ENCODE results near the gene DUSP9.
"Not testable (repeated sequence)": the region's sequence is repeated elsewhere in the genome, so short reads cannot be mapped to it uniquely, and the experiment has no call there.

Gene DUSP9

GRCh38 chrX:153646620-153647373 is at the start of gene DUSP9:
DUSP9 (plus strand) TSS chrX:153647203; CDS start chrX:153647954, 751 bp downstream.
- DNase-seq = no peak

DNA sequence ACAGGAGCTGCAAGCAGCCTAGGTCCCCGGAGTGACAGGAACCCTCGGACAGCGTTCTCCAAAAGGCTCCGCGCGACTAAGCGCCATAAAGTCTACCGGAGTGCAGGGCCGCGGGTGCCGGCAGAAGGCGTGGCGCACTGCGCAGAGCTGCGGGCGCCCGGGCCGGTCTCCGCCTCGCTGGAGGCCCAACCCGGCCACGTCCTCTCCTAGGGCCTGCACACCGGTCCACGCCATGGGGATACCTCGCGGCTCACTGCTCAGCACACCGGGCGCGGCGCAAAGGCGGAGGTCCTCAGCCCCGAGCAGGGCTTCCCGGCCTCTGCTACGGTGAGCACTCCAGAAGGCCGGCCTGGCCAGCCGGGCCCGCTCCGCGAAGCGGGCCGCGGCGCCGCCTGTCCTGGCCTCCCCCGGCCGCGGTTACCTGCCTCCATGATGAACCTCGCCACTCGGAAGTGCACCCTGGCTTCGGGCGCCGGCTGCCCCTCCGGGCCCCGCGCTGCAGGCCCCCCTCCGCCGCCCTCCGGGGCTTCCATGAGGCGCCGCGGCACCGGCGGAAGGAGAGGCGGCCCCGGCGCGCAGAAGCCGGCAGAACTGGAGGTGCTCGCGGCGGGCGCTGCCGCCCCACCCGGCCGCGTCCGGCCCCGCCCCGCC is 48.3 kb upstream of the DUSP9 start, which contains the start of gene CCNQ:
Gene CCNQ (minus strand): TSS at position 599 of the 651 bp plus-strand sequence. CDS start 66 bp downstream, at position 533.
- peak; percentile 6 for DNase-seq

DNA sequence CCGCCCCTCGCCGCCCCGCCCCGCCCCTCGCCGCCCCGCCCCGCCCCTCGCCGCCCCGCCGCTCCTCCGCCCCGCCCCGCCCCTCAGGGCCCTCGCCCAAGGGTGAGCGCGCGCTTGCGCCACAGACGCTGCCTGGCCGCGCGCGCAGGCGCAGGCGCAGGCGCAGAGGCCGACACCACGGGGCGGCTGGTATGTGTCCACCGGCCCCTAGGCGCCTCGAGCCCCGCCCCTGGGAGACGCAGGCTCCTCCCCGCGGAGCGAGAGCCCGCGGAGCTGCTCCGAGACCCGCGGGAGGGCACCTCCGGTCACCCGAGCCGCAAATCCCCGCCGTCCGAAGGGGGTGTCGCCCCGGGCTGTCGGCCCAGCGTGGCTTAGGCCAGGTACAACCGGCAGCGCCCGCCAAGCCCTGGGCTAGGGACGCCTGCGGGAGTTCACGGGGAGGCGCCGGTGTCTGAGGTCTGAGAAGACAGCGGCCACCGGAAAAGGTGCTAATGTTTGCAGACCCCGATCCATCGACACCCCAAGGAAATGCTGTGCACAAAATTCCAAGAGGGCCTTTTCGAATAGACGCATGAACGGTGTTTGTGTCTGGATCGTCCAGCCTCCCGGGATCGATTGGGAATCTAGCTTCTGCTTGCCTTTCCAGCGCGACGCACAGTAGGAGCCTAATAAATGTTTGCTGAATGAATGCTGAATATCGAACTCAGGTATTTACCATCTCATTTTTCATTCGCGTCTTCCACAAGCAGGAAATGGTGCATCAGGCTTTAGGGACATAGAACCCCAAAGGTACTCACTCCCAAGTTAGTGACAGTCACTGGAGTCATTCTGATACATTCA is 47.6 kb upstream of the DUSP9 start:
- peak; percentile 87 for DNase-seq

- no peak for DNase-seq
These were observed 47.0 kb upstream of the DUSP9 start for GRCh38 chrX:153600032-153600373.

DNA sequence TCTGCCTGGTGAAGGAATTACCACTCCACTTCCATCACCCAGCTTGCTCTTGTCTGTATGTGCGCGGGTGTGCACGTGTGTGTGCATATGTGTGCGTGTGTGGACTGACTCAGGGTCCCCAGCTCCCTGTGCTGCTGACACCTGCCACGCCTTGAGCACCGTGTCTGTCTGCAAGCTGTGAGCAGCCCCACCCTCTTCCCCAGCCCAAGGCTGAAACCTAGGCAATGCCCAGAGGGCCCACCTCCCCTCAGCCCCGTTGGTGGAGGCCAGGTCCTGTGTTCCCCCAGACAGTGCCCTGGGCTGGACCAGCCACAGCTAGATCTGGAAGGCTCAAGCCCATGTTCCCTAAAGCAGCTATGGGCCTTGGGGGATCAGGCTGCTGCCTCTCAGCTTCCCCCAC is 46.1 kb upstream of the DUSP9 start:
- no peak for DNase-seq

GRCh38 chrX:153601511-153602110 is 45.4 kb upstream of the DUSP9 start:
- no peak for DNase-seq

DNA sequence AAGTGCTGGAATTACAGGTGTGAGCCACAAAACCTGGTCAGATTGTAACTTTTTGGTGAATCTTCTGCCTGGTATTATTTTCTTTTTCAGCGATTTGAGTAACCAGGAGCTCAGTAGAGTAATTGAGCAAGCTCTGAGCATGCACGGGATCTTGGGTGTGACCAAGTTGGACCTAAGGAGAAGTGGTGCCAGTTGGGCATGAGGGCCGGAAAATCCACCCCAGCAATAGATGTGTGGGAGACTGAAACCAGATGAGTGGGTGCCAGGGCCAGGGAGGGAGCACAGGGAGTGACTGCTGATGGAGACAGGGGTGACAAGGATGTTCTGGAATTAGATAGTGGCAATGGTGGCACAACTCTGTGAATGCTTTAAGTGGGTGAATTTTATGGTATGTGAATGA is 44.4 kb upstream of the DUSP9 start:
- DNase-seq = no peak

DNA sequence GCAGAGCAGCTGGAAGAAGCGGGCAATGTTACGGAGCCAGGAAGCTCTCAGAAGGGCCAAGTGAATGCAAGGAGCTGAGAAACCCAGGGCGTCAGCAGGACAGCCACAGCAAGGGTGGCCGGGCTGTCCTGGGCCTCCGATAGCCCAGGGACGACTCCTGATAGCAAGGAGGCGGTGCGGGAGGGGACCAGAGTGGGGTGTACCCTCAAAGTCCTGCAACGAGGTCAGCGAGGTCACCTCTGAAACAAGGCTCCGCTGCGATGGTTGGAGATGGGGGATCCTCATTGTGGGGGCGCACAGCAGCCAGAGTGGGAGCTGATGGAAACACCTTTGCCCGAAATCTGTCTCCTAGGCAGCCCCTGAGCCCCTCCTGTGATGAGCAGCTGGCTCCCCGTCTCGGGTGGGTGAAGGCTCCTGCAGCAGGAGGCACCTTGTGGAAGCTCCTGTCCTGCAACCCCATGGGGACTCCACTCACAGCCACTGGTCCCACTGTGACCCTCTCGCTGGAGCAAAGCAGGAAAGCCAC is 43.8 kb upstream of the DUSP9 start:
- DNase-seq = no peak

GRCh38 chrX:153604666-153605380 is 42.2 kb upstream of the DUSP9 start:
- not testable (repeated sequence) for DNase-seq

GRCh38 chrX:153606503-153606902 is 40.5 kb upstream of the DUSP9 start:
- no peak for DNase-seq

DNA sequence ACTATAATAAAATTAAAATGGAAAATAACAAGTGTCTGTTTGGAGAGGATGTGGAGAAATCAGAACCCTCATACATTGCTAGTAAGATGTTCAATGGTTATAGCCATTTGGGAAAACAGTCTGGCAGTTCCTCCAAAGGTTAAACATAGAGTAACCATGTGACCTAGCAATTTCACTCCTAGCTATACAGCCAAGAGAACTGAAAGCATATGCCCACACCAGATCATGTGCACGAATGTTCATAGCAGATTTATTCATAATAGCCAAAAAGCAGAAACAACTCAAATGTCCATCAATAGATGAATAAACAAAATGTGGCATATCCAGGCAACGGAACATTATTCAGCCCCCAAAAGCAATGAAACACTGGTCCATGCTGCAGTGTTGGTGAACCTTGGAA is 38.6 kb upstream of the DUSP9 start:
- no peak for DNase-seq

GRCh38 chrX:153608806-153609205 is 38.2 kb upstream of the DUSP9 start:
- DNase-seq = no peak

DNA sequence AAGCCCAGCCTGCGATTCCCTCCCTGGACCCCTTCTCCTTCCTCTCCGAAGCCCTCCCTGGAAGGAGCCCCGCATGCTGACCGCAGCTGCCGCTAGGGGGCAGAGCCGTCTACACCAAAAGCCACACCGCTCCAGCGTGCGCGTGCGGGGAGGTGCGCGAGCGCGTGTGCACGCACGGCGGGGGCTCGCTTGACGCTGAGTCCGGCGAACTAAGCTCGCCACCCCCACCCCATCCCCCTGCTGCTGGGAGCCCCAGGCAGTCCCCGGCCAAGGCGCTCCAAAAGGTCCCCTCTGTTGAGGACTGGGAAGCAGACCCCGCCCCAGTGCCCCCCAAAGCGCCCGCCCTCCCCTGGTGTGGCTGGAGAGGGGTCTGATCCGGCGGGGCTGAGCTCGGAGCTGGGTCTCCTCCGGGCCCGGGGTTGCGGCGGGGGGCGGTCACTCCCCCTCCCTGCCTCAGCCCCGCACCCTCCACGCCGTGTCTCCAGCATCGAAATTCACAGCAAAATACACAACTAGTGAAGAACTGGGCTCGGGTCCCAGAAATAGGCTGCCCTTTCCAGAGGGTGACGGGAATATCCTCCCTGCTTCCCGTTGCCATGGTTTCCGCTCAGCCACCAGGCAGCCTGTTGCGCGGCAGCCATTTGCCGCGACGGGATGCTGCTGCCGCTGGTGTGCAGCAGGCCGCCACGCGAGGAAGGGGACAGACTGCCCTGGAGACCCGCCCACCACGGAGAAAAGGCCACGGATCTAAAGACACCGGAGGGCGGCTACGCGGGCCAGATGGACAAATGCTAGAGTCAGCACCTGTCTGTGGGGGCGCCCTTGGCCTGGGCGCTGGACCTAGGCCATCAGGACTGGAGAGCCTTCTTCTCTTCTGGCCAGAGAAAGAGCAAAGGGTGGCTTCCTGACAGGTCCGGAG is 36.8 kb upstream of the DUSP9 start:
- DNase-seq = peak; percentile 75

- no peak for DNase-seq
These were observed 36.2 kb upstream of the DUSP9 start for GRCh38 chrX:153610836-153611213.

DNA sequence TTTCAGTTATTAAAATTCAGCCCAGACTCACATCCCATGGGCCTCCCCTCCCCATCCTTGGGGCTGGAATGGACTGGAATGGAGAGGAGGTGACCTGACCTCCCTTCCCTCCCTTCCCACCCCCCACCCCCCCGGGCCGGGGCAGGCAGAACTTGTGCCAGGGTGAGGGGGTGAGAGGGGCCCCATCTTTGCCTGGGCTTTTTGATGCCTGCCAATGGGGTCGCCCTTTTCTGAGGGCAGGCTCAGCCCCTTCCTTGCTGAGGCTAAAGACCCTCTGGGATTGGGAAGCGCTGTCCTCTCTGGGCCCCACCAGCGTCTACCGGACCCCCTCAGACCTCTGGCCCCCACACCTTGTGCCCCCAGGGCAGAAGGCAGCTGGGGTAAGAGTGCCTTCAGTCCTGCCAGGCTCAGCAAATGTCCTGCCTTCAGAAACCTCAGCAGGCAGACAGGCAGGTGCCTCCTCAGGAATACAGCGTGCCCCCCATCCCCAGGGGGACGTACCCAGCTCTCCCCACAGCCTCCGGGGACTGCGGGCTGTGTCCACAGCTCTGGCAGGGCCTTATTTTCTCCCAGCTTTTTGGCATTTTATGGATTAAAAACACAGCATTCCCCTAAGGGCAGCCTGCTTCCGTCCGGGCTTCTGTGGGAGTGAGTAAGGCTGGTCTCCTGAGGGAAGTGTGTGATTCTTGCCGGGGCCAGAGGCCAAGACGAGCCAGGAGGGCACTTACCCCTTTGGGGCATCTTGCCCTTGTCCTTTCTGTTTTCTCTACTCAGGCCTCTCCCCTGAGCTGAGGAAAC is 35.5 kb upstream of the DUSP9 start:
- no peak for DNase-seq

- DNase-seq = no peak
These were observed 34.6 kb upstream of the DUSP9 start for GRCh38 chrX:153612413-153612812.

- no peak for DNase-seq
These were observed 32.2 kb upstream of the DUSP9 start for GRCh38 chrX:153614818-153615217.

GRCh38 chrX:153620576-153620975 is 26.4 kb upstream of the DUSP9 start:
- DNase-seq = no peak

- DNase-seq = no peak
These were observed 24.9 kb upstream of the DUSP9 start for GRCh38 chrX:153621949-153622598.
